ENCODE results near the gene RAD23B.

GRCh38 chr9:107249665-107250285, 33.3 kb upstream of the RAD23B start:
- TF ChIP-seq CTCF (IDR thresholded peaks at IDR 0.05) (no peak), POLR2A (IDR thresholded peaks at IDR 0.05; ENCODE audit: low read depth) (no peak)
